Naive B cell (primary cell): ENCODE data around the gene MBD3L2. TPM values are rescaled to one million over a fixed set of nuclear protein-coding genes. Genes with fewer than 3 reads are reported as not detected.

Source experiments
- polyA plus RNA-seq, 6 donors: library from polyadenylated mRNA; unstranded; fragments of 300-500 nt; fragmentation: Illumina TruSeq; gene quantifications; one replicate each; pipeline ENCODE4 v1.2.3, GENCODE V29; 2021; ENCODE audit warnings: low read depth in 6 of 6

MBD3L2 gene
- polyA plus RNA-seq, 6 donors from 2014 or later, result not detected

Other genes starting within 250 kb of the MBD3L2 start
- gene ADGRE1, start 161.7 kb upstream of the MBD3L2 start, polyA plus RNA-seq, result under 1 TPM in 3 of 6 donors, not detected in 3; 0.44 to 0.67 (median 0.52) TPM
- not detected for gene MBD3L2B, start 27.9 kb upstream of the MBD3L2 start, polyA plus RNA-seq
- gene MBD3L5, start 18.7 kb upstream of the MBD3L2 start, polyA plus RNA-seq, result not detected
- not detected for gene MBD3L4, start 9.1 kb upstream of the MBD3L2 start, polyA plus RNA-seq
- not detected for gene MBD3L3, start 9.4 kb downstream of the MBD3L2 start, polyA plus RNA-seq
- gene ZNF557, start 20.4 kb downstream of the MBD3L2 start, polyA plus RNA-seq, result 10 to 100 TPM in 1 of 6 donors, 1 to 10 TPM in 4, under 1 TPM in 1; 0.68 to 15.5 (median 5.0) TPM
- gene INSR, start 245.1 kb downstream of the MBD3L2 start, polyA plus RNA-seq, result 1 to 10 TPM in 2 of 6 donors, under 1 TPM in 3, not detected in 1; 0.40 to 2.2 (median 0.52) TPM